GM19238 (cell line): ENCODE results near the gene ATG4B.
"Not testable (repeated sequence)": the region's sequence is repeated elsewhere in the genome, so short reads cannot be mapped to it uniquely, and the experiment has no call there.

Source experiments
- DNase-seq: peaks from one replicate; pipeline ENCODE4 v3.0.0; 2011; ENCODE audit warnings: low spot score; ENCODE audit not compliant: insufficient read length

The ATG4B gene

GRCh38 chr2:241637018-241637794 is at the start of gene ATG4B, which contains the start of gene THAP4:
TSS of gene ATG4B (plus strand) at chr2:241637693. CDS start at chr2:241637715, 22 bp downstream.
TSS of gene THAP4 (minus strand) at chr2:241637158. CDS start at chr2:241637017, 141 bp downstream.
- peak; percentile 92 for DNase-seq

- not testable (repeated sequence) for DNase-seq
Measured at GRCh38 chr2:241589863-241590262, 47.6 kb upstream of the ATG4B start.

GRCh38 chr2:241590496-241591455 is 46.7 kb upstream of the ATG4B start:
- not testable (repeated sequence) for DNase-seq

GRCh38 chr2:241592126-241592845 is 45.2 kb upstream of the ATG4B start:
- no peak for DNase-seq

- no peak for DNase-seq
Measured at GRCh38 chr2:241593271-241593670, 44.2 kb upstream of the ATG4B start.

- DNase-seq: no peak
Measured at GRCh38 chr2:241595600-241596140, 41.8 kb upstream of the ATG4B start.

- no peak for DNase-seq
Measured at GRCh38 chr2:241597561-241597960, 39.9 kb upstream of the ATG4B start.

GRCh38 chr2:241598061-241598460 is 39.4 kb upstream of the ATG4B start:
- DNase-seq: no peak

GRCh38 chr2:241598487-241598886 is 39.0 kb upstream of the ATG4B start:
- DNase-seq: no peak

GRCh38 chr2:241599615-241600014 is 37.9 kb upstream of the ATG4B start:
- no peak for DNase-seq

- no peak for DNase-seq
Measured at GRCh38 chr2:241601841-241602240, 35.7 kb upstream of the ATG4B start.

- no peak for DNase-seq
Measured at GRCh38 chr2:241602720-241603119, 34.8 kb upstream of the ATG4B start.

GRCh38 chr2:241603686-241604085 is 33.8 kb upstream of the ATG4B start:
- no peak for DNase-seq

GRCh38 chr2:241606186-241606585 is 31.3 kb upstream of the ATG4B start:
- DNase-seq: no peak

GRCh38 chr2:241607162-241607885 is 30.2 kb upstream of the ATG4B start:
- no peak for DNase-seq

- no peak for DNase-seq
Measured at GRCh38 chr2:241608881-241609280, 28.6 kb upstream of the ATG4B start.

- DNase-seq: peak; percentile 90
Measured at GRCh38 chr2:241609859-241610793, 27.4 kb upstream of the ATG4B start.

- DNase-seq: no peak
Measured at GRCh38 chr2:241611062-241611461, 26.4 kb upstream of the ATG4B start.
